CD8-positive, alpha-beta memory T cell (primary cell): ENCODE measurements around the gene PCNP. TPM values are rescaled to one million over a fixed set of nuclear protein-coding genes. Genes with fewer than 3 reads are reported as not detected.
"Not testable (repeated sequence)": the region's sequence is repeated elsewhere in the genome, so short reads cannot be mapped to it uniquely, and the experiment has no call there.

Experiments
- CTCF ChIA-PET: fragments of 350-600 bp; sonication (Branson Sonifier 250); formaldehyde crosslinking; loops from one replicate; lab custom pipeline; 2021; ENCODE audit warnings: antibody characterized with exemption; lab: Charles Lee
- POLR2A ChIA-PET: fragments of 350-600 bp; sonication (Branson Sonifier 250); formaldehyde crosslinking; loops from one replicate; lab custom pipeline; 2021; ENCODE audit warnings: antibody characterized with exemption; lab: Charles Lee
- DNase-seq, 5 donors: peaks; one replicate each; pipeline versions ENCODE4 v3.0.0 to v3.0.0-alpha.2; 2020 to 2022; ENCODE audit warnings: mixed read lengths in 1 of 5
- H3K27ac ChIP-seq: one replicate; pipeline ENCODE4 v1.7.0; 2013; ENCODE audit warnings: low read depth, mild to moderate bottlenecking, low read length, moderate library complexity
- H3K27me3 ChIP-seq: 2 replicates; pipeline ENCODE4 v1.7.0; 2013; ENCODE audit warnings: low read length, mild to moderate bottlenecking; ENCODE audit not compliant: insufficient read depth, poor library complexity, severe bottlenecking
- H3K36me3 ChIP-seq: 2 replicates; pipeline ENCODE4 v1.7.0; 2013; ENCODE audit warnings: mild to moderate bottlenecking, low read length, moderate library complexity; ENCODE audit not compliant: insufficient read depth
- H3K4me1 ChIP-seq: 2 replicates; pipeline ENCODE4 v1.7.0; 2013; ENCODE audit warnings: mild to moderate bottlenecking, low read length, moderate library complexity; ENCODE audit not compliant: insufficient read depth
- H3K4me3 ChIP-seq: 2 replicates; pipeline ENCODE4 v1.7.0; 2013; ENCODE audit warnings: mild to moderate bottlenecking, low read length
- H3K9me3 ChIP-seq: 2 replicates; pipeline ENCODE4 v1.7.0; 2013; ENCODE audit warnings: mild to moderate bottlenecking, low read length
- H3K27ac Mint-ChIP-seq, 8 donors: one replicate each; pipeline ENCODE4 v1.8.0; 2020 to 2021; ENCODE audit warnings: mixed read lengths in 8 of 8, mild to moderate bottlenecking in 6 of 8, inconsistent platforms in 3 of 8, moderate library complexity in 3 of 8
- H3K27me3 Mint-ChIP-seq, 2 donors: one replicate each; pipeline ENCODE4 v1.8.0; 2020 to 2021; ENCODE audit warnings: mixed read lengths in 2 of 2, mild to moderate bottlenecking in 1 of 2, moderate library complexity in 1 of 2
- H3K36me3 Mint-ChIP-seq, 3 donors: one replicate each; pipeline ENCODE4 v1.8.0; 2020 to 2021; ENCODE audit warnings: mixed read lengths in 3 of 3, inconsistent platforms in 1 of 3, mild to moderate bottlenecking in 1 of 3
- H3K4me1 Mint-ChIP-seq, 3 donors: one replicate each; pipeline ENCODE4 v1.8.0; 2020 to 2021; ENCODE audit warnings: mixed read lengths in 3 of 3, inconsistent platforms in 1 of 3, mild to moderate bottlenecking in 1 of 3
- H3K4me3 Mint-ChIP-seq, 7 donors: one replicate each; pipeline ENCODE4 v1.8.0; 2020 to 2021; ENCODE audit warnings: mixed read lengths in 7 of 7, mild to moderate bottlenecking in 6 of 7, moderate library complexity in 4 of 7, inconsistent platforms in 2 of 7
- H3K9me3 Mint-ChIP-seq, 5 donors: one replicate each; pipeline ENCODE4 v1.8.0; 2020 to 2022; ENCODE audit warnings: mixed read lengths in 5 of 5, mild to moderate bottlenecking in 3 of 5, moderate library complexity in 2 of 5, inconsistent platforms in 1 of 5
- polyA plus RNA-seq: library from polyadenylated mRNA; unstranded; fragments of 300-500 nt; fragmentation: Illumina TruSeq; gene quantifications from one replicate; pipeline ENCODE4 v1.2.3, GENCODE V29; 2021
- total RNA-seq, 2 experiments: library from RNA; stranded (reverse); gene quantifications; one replicate each; pipeline ENCODE4 v1.2.3, GENCODE V29; 2021

Gene PCNP
- total and polyA plus RNA-seq, 3 experiments from 2014 or later, result 124 to 216 (median 205) TPM

DNA sequence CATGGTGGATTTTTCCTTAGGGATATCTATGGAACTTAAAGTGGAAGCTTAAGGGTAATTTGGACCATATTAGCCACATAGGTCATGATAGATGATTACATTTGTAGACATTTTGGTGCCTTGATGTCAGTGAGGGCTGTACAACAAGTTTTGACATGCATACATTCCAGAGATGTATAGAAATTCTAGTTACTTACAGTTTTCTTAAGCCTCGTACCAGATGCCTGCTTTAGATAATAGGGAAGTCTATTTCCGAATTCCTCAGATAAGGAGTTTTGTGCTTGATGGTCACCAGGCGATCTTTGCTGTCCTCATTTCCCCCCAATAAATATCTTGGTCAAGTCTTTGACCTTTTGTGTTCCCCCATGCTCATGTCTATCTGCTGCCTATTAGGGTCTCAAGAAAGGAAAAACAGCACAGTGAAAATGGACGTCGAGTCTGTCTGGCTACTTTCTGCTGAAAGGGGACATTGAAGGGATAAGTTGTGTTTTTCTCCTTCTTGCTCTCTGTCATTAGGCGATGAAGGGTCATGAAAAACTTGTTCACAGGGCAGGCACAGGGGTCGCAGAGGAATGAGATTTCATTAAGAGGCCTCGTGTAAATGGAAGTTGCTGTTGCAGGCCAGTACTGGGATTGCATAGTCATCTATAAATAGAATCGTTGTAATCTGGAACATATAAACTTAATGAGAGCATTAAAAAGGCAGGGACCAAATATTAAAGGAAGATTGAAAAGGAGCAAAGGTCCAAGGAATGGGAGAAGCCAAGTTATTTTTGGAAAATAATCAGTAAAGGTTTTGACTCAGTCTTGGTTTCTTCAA is 41.0 kb upstream of the PCNP start:
- no peaks in the 10 kb centered on the region for H3K9me3 Mint-ChIP-seq
- peaks cover 21 to 34% (median 32%) of the 10 kb centered on the region in 3 donors for H3K4me1 Mint-ChIP-seq
- H3K4me3 Mint-ChIP-seq, result no peak overlapping the region
- peak overlapping the region; percentile 36 for H3K27ac ChIP-seq
- no peaks in the 10 kb centered on the region for H3K9me3 ChIP-seq
- ChIA-PET POLR2A (no interaction called here), CTCF (no interaction called here)
- peaks cover 33% of the 10 kb centered on the region for H3K4me1 ChIP-seq
- no peak overlapping the region for H3K4me3 ChIP-seq
- H3K36me3 ChIP-seq, result no peaks in the 10 kb centered on the region
- H3K27me3 Mint-ChIP-seq, result no peaks in the 10 kb centered on the region
- H3K36me3 Mint-ChIP-seq, result peaks cover 0 to 5% (median 0%) of the 10 kb centered on the region in 3 donors
- H3K27me3 ChIP-seq, result no peaks in the 10 kb centered on the region
- H3K27ac Mint-ChIP-seq, result peak overlapping the region in 2 of 8 donors; percentile 43 to 82
- no peak for DNase-seq

DNA sequence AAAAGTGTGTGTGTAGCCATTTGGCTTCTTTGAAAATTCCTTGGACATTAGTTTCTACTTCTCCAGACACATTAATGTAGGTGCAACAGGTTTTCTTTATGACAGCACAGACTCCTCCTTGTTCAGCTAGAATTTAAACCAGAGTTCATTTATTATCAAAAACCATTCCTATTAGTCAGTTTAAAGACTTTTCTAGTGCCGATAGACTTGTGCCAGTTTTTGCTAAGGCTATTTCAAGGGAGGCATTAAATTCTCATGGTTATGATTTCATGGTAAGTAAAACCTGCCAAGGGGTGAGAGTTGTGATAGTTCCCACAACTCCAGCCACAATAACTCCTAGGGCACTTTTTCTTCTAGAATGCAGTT is 40.4 kb upstream of the PCNP start:
- Histone ChIP-seq H3K4me3 (no peak overlapping the region), H3K9me3 (no peaks in the 10 kb centered on the region), H3K27me3 (no peaks in the 10 kb centered on the region), H3K27ac (peak overlapping the region; percentile 36), H3K4me1 (peaks cover 33% of the 10 kb centered on the region), H3K36me3 (no peaks in the 10 kb centered on the region)
- Mint-ChIP-seq H3K4me1 (peaks cover 21 to 34% (median 32%) of the 10 kb centered on the region in 3 donors), H3K9me3 (no peaks in the 10 kb centered on the region), H3K36me3 (peaks cover 0 to 5% (median 0%) of the 10 kb centered on the region in 3 donors), H3K4me3 (no peak overlapping the region), H3K27ac (no peak overlapping the region), H3K27me3 (no peaks in the 10 kb centered on the region)
- no peak for DNase-seq
- ChIA-PET CTCF (no interaction called here), POLR2A (no interaction called here)

DNA sequence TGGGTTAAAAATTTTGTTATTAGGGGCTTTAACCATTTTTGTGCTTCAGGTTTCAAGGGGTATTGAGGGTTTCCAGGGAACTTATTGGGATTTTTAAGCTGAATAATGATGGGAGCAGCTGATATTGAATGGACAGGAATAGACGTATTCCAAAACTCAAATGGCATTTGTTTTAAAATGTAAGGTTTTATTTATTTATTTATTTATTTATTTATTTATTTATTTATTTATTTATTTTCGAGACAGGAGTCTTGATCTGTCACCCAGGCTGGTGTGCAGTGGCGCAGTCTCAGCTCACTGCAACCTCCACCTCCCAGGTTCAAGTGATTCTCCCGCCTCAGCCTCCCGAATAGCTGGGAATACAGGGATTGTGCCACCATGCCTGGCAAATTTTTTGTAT is 38.8 kb upstream of the PCNP start:
- Mint-ChIP-seq H3K27ac (no peak overlapping the region), H3K36me3 (peaks cover 0 to 10% (median 2%) of the 10 kb centered on the region in 3 donors), H3K9me3 (peaks cover 0 to 3% (median 0%) of the 10 kb centered on the region in 5 donors), H3K4me3 (no peak overlapping the region), H3K4me1 (peaks cover 16 to 23% (median 21%) of the 10 kb centered on the region in 3 donors), H3K27me3 (no peaks in the 10 kb centered on the region)
- ChIA-PET POLR2A (no interaction called here), CTCF (no interaction called here)
- H3K9me3 ChIP-seq, result no peaks in the 10 kb centered on the region
- DNase-seq, result no peak
- H3K4me3 ChIP-seq, result no peak overlapping the region
- no peaks in the 10 kb centered on the region for H3K36me3 ChIP-seq
- no peak overlapping the region for H3K27ac ChIP-seq
- H3K4me1 ChIP-seq, result peaks cover 21% of the 10 kb centered on the region
- H3K27me3 ChIP-seq, result no peaks in the 10 kb centered on the region

DNA sequence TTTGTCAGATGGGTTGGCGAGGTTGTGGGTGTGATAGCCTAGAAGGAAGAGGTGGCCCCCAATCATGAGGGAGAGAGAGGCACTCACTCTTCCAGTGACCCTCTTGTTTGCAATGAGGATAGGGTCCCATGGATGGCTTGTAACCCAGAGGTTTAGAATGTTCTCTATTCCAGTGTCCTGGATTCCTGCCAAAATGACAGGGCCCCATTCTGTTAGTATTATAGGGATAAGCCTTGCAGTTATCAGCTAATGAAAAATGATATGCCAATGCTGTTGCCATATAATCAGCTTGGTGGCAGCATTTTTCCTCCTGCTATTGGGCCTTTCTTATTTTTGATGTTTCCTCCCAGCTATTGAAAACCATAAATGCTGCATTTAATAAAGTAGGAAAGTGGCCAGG is 37.7 kb upstream of the PCNP start:
- H3K9me3 ChIP-seq, result no peaks in the 10 kb centered on the region
- H3K4me3 Mint-ChIP-seq, result no peak overlapping the region
- H3K9me3 Mint-ChIP-seq, result peaks cover 0 to 3% (median 0%) of the 10 kb centered on the region in 5 donors
- DNase-seq, result no peak
- H3K27me3 Mint-ChIP-seq, result no peaks in the 10 kb centered on the region
- H3K4me3 ChIP-seq, result no peak overlapping the region
- H3K27ac ChIP-seq, result no peak overlapping the region
- POLR2A ChIA-PET, result no interaction called here
- H3K4me1 Mint-ChIP-seq, result peaks cover 7 to 13% (median 10%) of the 10 kb centered on the region in 3 donors
- no peaks in the 10 kb centered on the region for H3K27me3 ChIP-seq
- peak overlapping the region in 1 of 8 donors; percentile 61 for H3K27ac Mint-ChIP-seq
- peaks cover 12% of the 10 kb centered on the region for H3K4me1 ChIP-seq
- H3K36me3 ChIP-seq, result no peaks in the 10 kb centered on the region
- H3K36me3 Mint-ChIP-seq, result peaks cover 0 to 10% (median 2%) of the 10 kb centered on the region in 3 donors
- CTCF ChIA-PET, result no interaction called here

DNA sequence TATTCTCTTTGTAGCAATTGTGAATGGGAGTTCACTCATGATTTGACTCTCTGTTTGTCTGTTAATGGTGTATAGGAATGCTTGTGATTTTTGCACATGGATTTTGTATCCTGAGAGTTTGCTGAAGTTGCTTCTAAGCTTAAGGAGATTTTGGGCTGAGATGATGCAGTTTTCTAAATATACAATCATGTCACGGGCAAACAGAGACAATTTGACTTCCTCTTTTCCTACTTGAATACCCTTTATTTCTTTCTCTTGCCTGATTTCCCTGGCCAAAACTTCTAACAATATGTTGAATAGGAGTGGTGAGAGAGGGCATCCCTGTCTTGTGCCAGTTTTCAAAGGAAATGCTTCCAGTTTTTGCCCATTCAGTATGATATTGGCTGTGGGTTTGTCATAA is 37.0 kb upstream of the PCNP start:
- H3K4me3 ChIP-seq, POLR2A ChIA-PET, H3K27ac ChIP-seq, H3K4me3 Mint-ChIP-seq, CTCF ChIA-PET, H3K27me3 ChIP-seq, H3K36me3 ChIP-seq, H3K4me1 Mint-ChIP-seq, H3K27ac Mint-ChIP-seq, H3K27me3 Mint-ChIP-seq, H3K9me3 ChIP-seq, DNase-seq, H3K4me1 ChIP-seq, H3K9me3 Mint-ChIP-seq: not testable (repeated sequence)
- H3K36me3 Mint-ChIP-seq, result peaks cover 0 to 10% (median 2%) of the 10 kb centered on the region in 3 donors

DNA sequence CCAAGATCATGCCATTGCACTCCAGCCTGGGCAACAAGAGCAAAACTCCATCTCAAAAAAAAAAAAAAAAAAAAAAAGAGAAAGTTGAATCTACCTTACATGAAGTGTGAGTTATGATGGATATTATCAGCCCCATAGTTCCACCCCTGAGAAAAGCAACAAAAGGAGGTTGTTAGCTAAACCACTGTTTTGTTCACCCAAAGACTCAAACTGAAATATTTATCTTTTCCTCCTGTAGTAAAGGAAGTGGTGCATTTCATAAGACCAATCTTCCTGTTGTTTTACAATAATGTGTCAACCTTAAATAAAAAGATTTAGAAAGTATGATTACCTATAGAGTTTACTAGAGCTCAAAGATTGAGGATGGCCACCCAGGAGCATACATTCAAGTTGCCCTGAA is 31.0 kb upstream of the PCNP start:
- H3K4me1 Mint-ChIP-seq, result peaks cover 25 to 30% (median 29%) of the 10 kb centered on the region in 3 donors
- CTCF ChIA-PET, result interaction anchor here (0.6 to 2.0 kb wide), 4 partner anchors 12 to 112 kb away, joined by 3 to 9 read pairs (median 6); no protein-coding TSS in a partner anchor
- H3K36me3 Mint-ChIP-seq, result peaks cover 0 to 6% (median 2%) of the 10 kb centered on the region in 3 donors

DNA sequence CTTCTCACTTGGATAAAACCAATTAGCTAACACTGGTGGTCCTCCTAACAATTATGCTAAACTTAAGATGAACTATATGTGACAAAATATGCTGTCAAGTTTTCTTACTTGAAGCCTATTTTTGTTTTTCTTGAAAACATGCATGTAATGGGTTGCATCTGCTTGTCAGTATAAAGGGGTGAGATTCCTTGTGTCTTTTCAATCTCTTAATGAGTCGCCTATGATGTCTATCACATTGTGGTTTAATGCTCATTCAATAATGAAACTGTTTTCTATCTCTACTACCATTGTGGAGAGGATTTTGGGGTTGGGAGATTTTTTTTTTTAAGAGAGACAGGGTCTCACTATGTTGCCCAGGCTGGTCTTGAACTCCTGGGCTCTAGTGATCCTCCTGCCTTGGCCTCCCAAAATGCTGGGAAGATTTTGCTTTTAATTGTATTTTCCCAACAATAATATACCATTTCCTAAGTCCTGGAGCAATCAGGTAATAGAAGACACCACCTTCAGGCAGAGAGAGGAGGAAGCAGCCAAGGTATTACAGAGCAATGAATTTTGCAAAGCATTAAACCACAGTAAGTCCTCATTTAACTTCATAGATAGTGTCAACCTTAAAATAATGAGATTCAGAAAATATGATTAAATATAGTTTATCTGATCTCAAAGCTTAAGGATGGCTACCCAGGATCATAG is 29.7 kb upstream of the PCNP start:
- ChIA-PET POLR2A (interaction anchor here (0.6 to 0.7 kb wide), 2 partner anchors 16 to 190 kb away, joined by 4 to 6 read pairs; no protein-coding TSS in a partner anchor), CTCF (interaction anchor here (1.3 to 2.0 kb wide), 5 partner anchors 11 to 30 kb away, joined by 4 to 9 read pairs (median 5); partner anchors contain the start of gene PCNP)
- Histone ChIP-seq H3K4me3 (no peak overlapping the region), H3K36me3 (no peaks in the 10 kb centered on the region), H3K4me1 (peaks cover 30% of the 10 kb centered on the region), H3K27ac (no peak overlapping the region), H3K9me3 (no peaks in the 10 kb centered on the region), H3K27me3 (no peaks in the 10 kb centered on the region)
- no peak for DNase-seq
- H3K4me3 Mint-ChIP-seq, result peak overlapping the region in 5 of 7 donors; percentile 21 to 49 (median 41)
- H3K27me3 Mint-ChIP-seq, result no peaks in the 10 kb centered on the region
- H3K9me3 Mint-ChIP-seq, result no peaks in the 10 kb centered on the region
- H3K27ac Mint-ChIP-seq, result peak overlapping the region; percentile 17 to 85 (median 67)
- peaks cover 0 to 6% (median 0%) of the 10 kb centered on the region in 3 donors for H3K36me3 Mint-ChIP-seq
- H3K4me1 Mint-ChIP-seq, result peaks cover 25 to 37% (median 29%) of the 10 kb centered on the region in 3 donors

More for the DNA sequence above, 31.0 kb upstream of the PCNP start:
- Mint-ChIP-seq H3K27ac (peak overlapping the region; percentile 68 to 96 (median 88)), H3K4me3 (peak overlapping the region in 6 of 7 donors; percentile 61 to 82 (median 63)), H3K27me3 (no peaks in the 10 kb centered on the region), H3K9me3 (peaks cover 0 to 3% (median 0%) of the 10 kb centered on the region in 5 donors)
- no peaks in the 10 kb centered on the region for H3K36me3 ChIP-seq
- peak in 2 of 5 donors; percentile 17 to 23 for DNase-seq
- H3K4me1 ChIP-seq, result peaks cover 30% of the 10 kb centered on the region
- no peak overlapping the region for H3K4me3 ChIP-seq
- POLR2A ChIA-PET, result interaction anchor here (1.2 kb wide), 1 partner anchor 24 kb away, joined by 4 read pairs; no protein-coding TSS in a partner anchor
- H3K27ac ChIP-seq, result no peak overlapping the region
- H3K9me3 ChIP-seq, result no peaks in the 10 kb centered on the region
- no peaks in the 10 kb centered on the region for H3K27me3 ChIP-seq
